ENCODE data around the gene HEATR9. TPM values are rescaled to one million over a fixed set of nuclear protein-coding genes. Genes with fewer than 3 reads are reported as not detected.
"Not testable (repeated sequence)": the region's sequence is repeated elsewhere in the genome, so short reads cannot be mapped to it uniquely, and the experiment has no call there.

HEATR9 gene
- total RNA-seq, 1 donor from 2014 or later, result not detected

GRCh38 chr17:35901631-35902175, 33.0 kb upstream of the HEATR9 start:
- no peak overlapping the region for H3K4me3 ChIP-seq (ENCODE audit: low read depth, low read length)
- TF ChIP-seq CTCF (conservative IDR thresholded peaks at IDR 0.05; ENCODE audit: low read depth, low read length), result no peak
- DNase-seq (ENCODE audit: low read depth), result no peak

GRCh38 chr17:35900708-35901480, 32.2 kb upstream of the HEATR9 start:
- no peak for DNase-seq (ENCODE audit: low read depth)

GRCh38 chr17:35900280-35900679, 31.6 kb upstream of the HEATR9 start:
- no peak for TF ChIP-seq CTCF (conservative IDR thresholded peaks at IDR 0.05; ENCODE audit: low read depth, low read length)
- no peak overlapping the region for H3K4me3 ChIP-seq (ENCODE audit: low read depth, low read length)
- DNase-seq (ENCODE audit: low read depth), result no peak

More at GRCh38 chr17:35900708-35901480, 32.2 kb upstream of the HEATR9 start:
- no peak for TF ChIP-seq CTCF (conservative IDR thresholded peaks at IDR 0.05; ENCODE audit: low read depth, low read length)
- no peak overlapping the region for H3K4me3 ChIP-seq (ENCODE audit: low read depth, low read length)

- no peak for DNase-seq (ENCODE audit: low read depth)
- TF ChIP-seq CTCF (conservative IDR thresholded peaks at IDR 0.05; ENCODE audit: low read depth, low read length), result no peak
- no peak overlapping the region for H3K4me3 ChIP-seq (ENCODE audit: low read depth, low read length)
Observed at GRCh38 chr17:35898283-35899070, 29.8 kb upstream of the HEATR9 start.

- not testable (repeated sequence) for DNase-seq (ENCODE audit: low read depth)
Observed at GRCh38 chr17:35897772-35898171, 29.1 kb upstream of the HEATR9 start.

GRCh38 chr17:35895636-35896587, 27.2 kb upstream of the HEATR9 start:
- no peak for DNase-seq (ENCODE audit: low read depth)
- H3K4me3 ChIP-seq (ENCODE audit: low read depth, low read length), result no peak overlapping the region
- TF ChIP-seq CTCF (conservative IDR thresholded peaks at IDR 0.05; ENCODE audit: low read depth, low read length), result no peak

More at GRCh38 chr17:35897772-35898171, 29.1 kb upstream of the HEATR9 start:
- H3K4me3 ChIP-seq (ENCODE audit: low read depth, low read length), result not testable (repeated sequence)
